ENCODE results near the gene DEPDC4. TPM values are rescaled to one million over a fixed set of nuclear protein-coding genes. Genes with fewer than 3 reads are reported as not detected.
"Not testable (repeated sequence)": the region's sequence is repeated elsewhere in the genome, so short reads cannot be mapped to it uniquely, and the experiment has no call there.

Gene DEPDC4
- total RNA-seq, 1 experiment from 2014 or later = 4.9 TPM

DNA sequence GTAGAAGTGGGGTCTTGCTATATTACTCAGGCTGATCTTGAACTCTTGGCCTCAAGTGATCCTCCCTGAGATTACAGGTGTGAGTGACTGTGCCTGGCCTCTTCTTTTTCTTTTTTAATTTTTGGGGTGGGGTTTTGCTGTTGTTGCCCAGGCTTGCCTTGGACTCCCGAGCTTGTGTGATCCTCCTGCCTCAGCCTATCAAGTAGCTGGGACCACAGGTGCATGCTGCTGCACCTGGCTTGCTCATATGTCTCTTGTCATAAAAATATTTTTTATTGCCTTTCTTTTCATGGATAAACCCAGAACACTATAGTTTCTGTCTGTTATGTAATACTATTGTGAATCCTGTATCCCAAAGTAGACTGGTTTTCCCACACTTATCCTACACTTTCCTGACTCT lies 26.1 kb upstream of the DEPDC4 start:
- H3K9me3 ChIP-seq = no peaks in the 10 kb centered on the region
- no TSS peak for BruUV-seq (replicated peaks)
- POLR2A ChIA-PET = no interaction called here
- Mint-ChIP-seq H3K36me3 (ENCODE audit: insufficient read depth, unreplicated experiment) (peaks cover 20% of the 10 kb centered on the region), H3K9me3 (ENCODE audit: unreplicated experiment) (no peaks in the 10 kb centered on the region), H3K27ac (ENCODE audit: unreplicated experiment) (no peak overlapping the region), H3K4me1 (ENCODE audit: low read depth, unreplicated experiment) (no peaks in the 10 kb centered on the region), H3K27me3 (ENCODE audit: insufficient read depth, unreplicated experiment) (no peaks in the 10 kb centered on the region), H3K4me3 (ENCODE audit: unreplicated experiment) (no peak overlapping the region)
- no peak for DNase-seq
- H3K4me1 ChIP-seq = no peaks in the 10 kb centered on the region
- CTCF ChIA-PET = no interaction called here
- intact Hi-C loops (cut with micrococcal nuclease; ENCODE audit: unreplicated experiment) = no loop called here
- TF ChIP-seq CTCF (IDR thresholded peaks at IDR 0.05; ENCODE audit: insufficient read depth in 1 of 2, low read depth in 1 of 2, low read length in 1 of 2, severe bottlenecking in 1 of 2, unreplicated experiment in 1 of 2) = no peak
- no peaks in the 10 kb centered on the region for H3K27me3 ChIP-seq (replicated peaks; ENCODE audit: control insufficient read depth, insufficient read depth, low read length)
- H3K4me3 ChIP-seq (ENCODE audit: low read depth, low read length) = no peak overlapping the region
- H3K36me3 ChIP-seq (ENCODE audit: control insufficient read depth, insufficient read depth, low read length) = no peaks in the 10 kb centered on the region; the same call in 1 of the 2 replicates

DNA sequence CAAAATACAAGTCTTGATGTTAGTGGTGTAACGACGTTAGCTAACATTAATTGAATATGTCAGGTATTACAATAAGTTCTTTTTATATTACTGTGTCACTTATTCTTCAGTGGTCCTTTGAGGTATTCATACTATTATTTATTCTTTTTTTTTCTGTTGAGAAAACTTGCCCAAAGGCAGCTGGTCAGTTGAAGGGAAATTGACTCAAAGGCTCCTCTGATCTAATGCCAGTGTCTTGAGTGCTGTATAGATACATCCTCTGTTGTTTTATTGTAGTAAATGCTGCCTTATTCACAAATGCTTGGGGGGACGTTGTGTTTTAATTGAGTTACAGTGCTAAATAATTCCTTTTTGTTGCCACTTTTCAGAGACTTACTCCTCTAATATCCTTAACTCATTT lies 23.1 kb upstream of the DEPDC4 start:
- Mint-ChIP-seq H3K4me1 (ENCODE audit: low read depth, unreplicated experiment) (no peaks in the 10 kb centered on the region), H3K9me3 (ENCODE audit: unreplicated experiment) (no peaks in the 10 kb centered on the region), H3K27ac (ENCODE audit: unreplicated experiment) (no peak overlapping the region), H3K36me3 (ENCODE audit: insufficient read depth, unreplicated experiment) (peaks cover 15% of the 10 kb centered on the region), H3K27me3 (ENCODE audit: insufficient read depth, unreplicated experiment) (no peaks in the 10 kb centered on the region), H3K4me3 (ENCODE audit: unreplicated experiment) (no peak overlapping the region)
- no peaks in the 10 kb centered on the region for H3K36me3 ChIP-seq (ENCODE audit: control insufficient read depth, insufficient read depth, low read length)
- intact Hi-C loops (cut with micrococcal nuclease; ENCODE audit: unreplicated experiment) = no loop called here
- no peak for DNase-seq
- POLR2A ChIA-PET = no interaction called here
- no TSS peak for BruUV-seq (replicated peaks)
- CTCF ChIA-PET = no interaction called here
- no peaks in the 10 kb centered on the region for H3K27me3 ChIP-seq (replicated peaks; ENCODE audit: control insufficient read depth, insufficient read depth, low read length)
- no peak overlapping the region for H3K4me3 ChIP-seq (ENCODE audit: low read depth, low read length)
- H3K4me1 ChIP-seq = no peaks in the 10 kb centered on the region
- no peak for TF ChIP-seq CTCF (IDR thresholded peaks at IDR 0.05; ENCODE audit: insufficient read depth in 1 of 2, low read depth in 1 of 2, low read length in 1 of 2, severe bottlenecking in 1 of 2, unreplicated experiment in 1 of 2)
- H3K9me3 ChIP-seq = no peaks in the 10 kb centered on the region

DNA sequence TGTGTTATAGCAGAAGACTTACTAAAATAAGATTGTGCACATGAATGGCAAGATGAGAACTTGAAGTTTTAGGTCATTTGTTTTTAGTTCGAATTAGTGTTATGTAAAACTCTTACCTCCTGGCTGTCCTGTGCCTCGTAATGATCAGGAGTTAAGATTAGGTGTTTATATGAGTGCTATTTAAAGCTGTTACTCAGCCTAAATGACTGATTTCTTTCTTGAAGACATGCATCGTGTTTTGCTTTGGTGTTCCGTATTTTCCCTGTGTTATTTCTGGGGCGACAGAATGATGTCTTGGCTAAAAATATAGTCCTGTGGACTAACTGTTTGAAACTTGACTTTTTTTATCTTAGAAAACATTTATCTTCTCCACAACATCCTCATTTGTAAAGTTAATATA lies 22.2 kb upstream of the DEPDC4 start:
- Mint-ChIP-seq H3K27me3 (ENCODE audit: insufficient read depth, unreplicated experiment) (no peaks in the 10 kb centered on the region), H3K36me3 (ENCODE audit: insufficient read depth, unreplicated experiment) (peaks cover 15% of the 10 kb centered on the region), H3K9me3 (ENCODE audit: unreplicated experiment) (no peaks in the 10 kb centered on the region), H3K4me1 (ENCODE audit: low read depth, unreplicated experiment) (no peaks in the 10 kb centered on the region), H3K4me3 (ENCODE audit: unreplicated experiment) (no peak overlapping the region), H3K27ac (ENCODE audit: unreplicated experiment) (no peak overlapping the region)
- no TSS peak for BruUV-seq (replicated peaks)
- H3K36me3 ChIP-seq (ENCODE audit: control insufficient read depth, insufficient read depth, low read length) = no peaks in the 10 kb centered on the region
- no peak for DNase-seq
- H3K9me3 ChIP-seq = no peaks in the 10 kb centered on the region
- intact Hi-C loops (cut with micrococcal nuclease; ENCODE audit: unreplicated experiment) = no loop called here
- TF ChIP-seq CTCF (IDR thresholded peaks at IDR 0.05; ENCODE audit: insufficient read depth in 1 of 2, low read depth in 1 of 2, low read length in 1 of 2, severe bottlenecking in 1 of 2, unreplicated experiment in 1 of 2) = no peak
- no peak overlapping the region for H3K4me3 ChIP-seq (ENCODE audit: low read depth, low read length)
- ChIA-PET POLR2A (no interaction called here), CTCF (no interaction called here)
- H3K27me3 ChIP-seq (replicated peaks; ENCODE audit: control insufficient read depth, insufficient read depth, low read length) = no peaks in the 10 kb centered on the region
- no peaks in the 10 kb centered on the region for H3K4me1 ChIP-seq

GRCh38 chr12:100284556-100284955 lies 17.7 kb upstream of the DEPDC4 start:
- H3K9me3 ChIP-seq; CTCF ChIA-PET; H3K4me1 ChIP-seq; H3K27ac Mint-ChIP-seq (ENCODE audit: unreplicated experiment); DNase-seq; H3K4me3 Mint-ChIP-seq (ENCODE audit: unreplicated experiment); H3K36me3 ChIP-seq (ENCODE audit: control insufficient read depth, insufficient read depth, low read length); BruUV-seq (replicated peaks); POLR2A ChIA-PET; H3K4me3 ChIP-seq (ENCODE audit: low read depth, low read length); H3K27me3 Mint-ChIP-seq (ENCODE audit: insufficient read depth, unreplicated experiment); H3K27me3 ChIP-seq (replicated peaks; ENCODE audit: control insufficient read depth, insufficient read depth, low read length); H3K36me3 Mint-ChIP-seq (ENCODE audit: insufficient read depth, unreplicated experiment); H3K9me3 Mint-ChIP-seq (ENCODE audit: unreplicated experiment); H3K4me1 Mint-ChIP-seq (ENCODE audit: low read depth, unreplicated experiment); intact Hi-C loops (cut with micrococcal nuclease; ENCODE audit: unreplicated experiment): not testable (repeated sequence)

Data from Caco-2 (cell line).